A549 (cell line): ENCODE results near the gene AFMID. TPM values are rescaled to one million over a fixed set of nuclear protein-coding genes. Genes with fewer than 3 reads are reported as not detected.

Experiments used
- ATAC-seq, 2 experiments: fragments of 200-7000 bp in 1 of 2; fragments of >200 bp in 1 of 2; cut with Nextera tagmentation in 1 of 2; cut with Tn5 transposase in 1 of 2; 3 replicates each; pipeline versions ENCODE4 v1.8.0 to v1.9.1; 2018 to 2020; ENCODE audit warnings: mild to moderate bottlenecking in 1 of 2, moderate library complexity in 1 of 2
- CTCF ChIA-PET: fragments of 300-600 bp; sonication (Branson Sonifier 250); formaldehyde crosslinking; extraction: SDS; loops from one replicate; lab custom pipeline; 2021; ENCODE audit warnings: antibody characterized with exemption, inconsistent platforms; lab: Yijun Ruan, JAX
- POLR2A ChIA-PET: fragments of 350-600 bp; formaldehyde crosslinking; extraction: SDS; loops from one replicate; lab custom pipeline; 2021; ENCODE audit warnings: antibody characterized with exemption, inconsistent platforms; lab: Yijun Ruan, JAX
- DNase-seq, 2 experiments: peaks; one replicate each; pipeline versions ENCODE4 v3.0.0 to v3.0.0-alpha.2; 2011 to 2016; ENCODE audit warnings: low read depth in 1 of 2, low spot score in 1 of 2
- FAIRE-seq: peaks from 2 replicates; lab custom pipeline; 2011; peaks lifted over from hg19 to GRCh38; lab: Jason Lieb, UNC
- H3K27ac ChIP-seq, 2 experiments: fragments of >200 bp; sonication (Bioruptor Twin); formaldehyde crosslinking; 3 replicates each; pipeline ENCODE4 v1.5.1; 2016 to 2017
- H3K4me1 ChIP-seq: fragments of >200 bp; sonication (Bioruptor Twin); formaldehyde crosslinking; 3 replicates; pipeline ENCODE4 v1.6.1; 2016
- H3K4me2 ChIP-seq: fragments of >200 bp; sonication (Bioruptor Twin); formaldehyde crosslinking; 3 replicates; pipeline ENCODE4 v1.6.1; 2016
- H3K4me3 ChIP-seq: fragments of >200 bp; sonication (Bioruptor Twin); formaldehyde crosslinking; 3 replicates; pipeline ENCODE4 v1.5.1; 2016
- H3K9me3 ChIP-seq: fragments of >200 bp; sonication (Bioruptor Twin); formaldehyde crosslinking; 3 replicates; pipeline ENCODE4 v1.6.1; 2016
- BHLHE40 ChIP-seq: IDR thresholded peaks from 2 replicates; pipeline ENCODE4 v1.6.1; 2012; ENCODE audit warnings: low read depth, low read length, inconsistent platforms
- CHD4 ChIP-seq: fragments of 200-600 bp; sonication (generic); IDR thresholded peaks from 2 replicates; pipeline ENCODE4 v1.6.1; 2016; ENCODE audit warnings: antibody characterized with exemption, mild to moderate bottlenecking, borderline replicate concordance
- CTCF ChIP-seq: fragments of >200 bp; sonication (Bioruptor Twin); formaldehyde crosslinking; IDR thresholded peaks from 3 replicates; pipeline ENCODE4 v1.5.1; 2016
- EHMT2 ChIP-seq: fragments of 200-600 bp; sonication (generic); IDR thresholded peaks from 2 replicates; pipeline ENCODE4 v1.6.1; 2016; ENCODE audit warnings: antibody characterized with exemption, low read depth, mild to moderate bottlenecking, moderate library complexity
- FOSL2 ChIP-seq, 2 experiments: fragments of 450-650 bp in 1 of 2; fragments of >200 bp in 1 of 2; sonication (Bioruptor Twin) in 1 of 2; formaldehyde crosslinking; IDR thresholded peaks; 2 replicates each; pipeline versions ENCODE4 v1.5.0 to v1.6.1; 2016 to 2020; ENCODE audit warnings: mild to moderate bottlenecking in 1 of 2, moderate library complexity in 1 of 2
- GATA3 ChIP-seq: IDR thresholded peaks from 2 replicates; pipeline ENCODE4 v1.6.1; 2012; ENCODE audit warnings: borderline replicate concordance
- HOXA7 ChIP-seq: fragments of 250-450 bp; sonication (Bioruptor Pico); IDR thresholded peaks from 2 replicates; pipeline ENCODE4 v1.5.0; 2020; ENCODE audit warnings: mild to moderate bottlenecking, moderate library complexity
- HOXB5 ChIP-seq: fragments of 250-450 bp; sonication (Bioruptor Pico); IDR thresholded peaks from 2 replicates; pipeline ENCODE4 v1.5.0; 2020; ENCODE audit warnings: mild to moderate bottlenecking, moderate library complexity
- KDM5A ChIP-seq: fragments of 200-600 bp; sonication (generic); IDR thresholded peaks from 2 replicates; pipeline ENCODE4 v1.6.1; 2016; ENCODE audit warnings: antibody characterized with exemption, mild to moderate bottlenecking
- NR3C1 ChIP-seq: fragments of >200 bp; sonication (Bioruptor Twin); formaldehyde crosslinking; IDR thresholded peaks from 3 replicates; pipeline ENCODE4 v1.6.1; 2017
- POLR2A ChIP-seq: IDR thresholded peaks from 2 replicates; pipeline ENCODE4 v1.6.1; 2012; ENCODE audit warnings: mild to moderate bottlenecking, low read length
- REST ChIP-seq: fragments of 200-600 bp; sonication (generic); IDR thresholded peaks from 2 replicates; pipeline ENCODE4 v1.6.1; 2016; ENCODE audit warnings: antibody characterized with exemption, mild to moderate bottlenecking, moderate library complexity
- ZFP36 ChIP-seq: fragments of 450-650 bp; IDR thresholded peaks from 2 replicates; pipeline ENCODE4 v1.6.1; 2014; ENCODE audit warnings: borderline replicate concordance; ENCODE audit not compliant: partially characterized antibody
- WGBS: methylation state at CpG from one replicate; pipeline ENCODE4 v1.1.6; 2017; ENCODE audit errors: missing lambda C conversion rate; 5-methylcytosine and 5-hydroxymethylcytosine counted together
- polyA plus RNA-seq, 4 experiments: library from polyadenylated mRNA; depleted of rRNA in 3 of 4; stranded (reverse); fragments of >200 nt; fragmentation: RNase III in 1 of 4; extraction: RNeasy Plus Mini Kit Qiagen cat#74134 plus additional on column Dnase treatment in 1 of 4; gene quantifications; 2 replicates in 3 of 4; 3 replicates in 1 of 4; pipeline ENCODE4 v1.2.3, GENCODE V29; 2011 to 2017
- TF ChIP-seq, protein P1 (sequence below): fragments of 250-450 bp; sonication (Bioruptor Pico); IDR thresholded peaks from 2 replicates; pipeline ENCODE4 v1.5.0; 2021; ENCODE audit warnings: mild to moderate bottlenecking, moderate library complexity, borderline replicate concordance
- TF ChIP-seq, protein P2 (sequence below): fragments of >200 bp; sonication (Bioruptor Twin); formaldehyde crosslinking; IDR thresholded peaks from 2 replicates; pipeline ENCODE4 v1.6.1; 2016

The AFMID gene
- polyA plus RNA-seq, 2 of the 4 experiments (the other 2 are of a cell fraction) = 33.4 to 43.4 TPM

GRCh38 chr17:78230252-78230962 is 43.2 kb downstream of the AFMID start:
- 56% methylated on average over 13 of the region's 13 CpGs for WGBS
- Histone ChIP-seq H3K4me2 (no peak overlapping the region), H3K4me1 (no peaks in the 10 kb centered on the region; the same call in 2 of the 3 replicates), H3K4me3 (no peak overlapping the region), H3K9me3 (no peaks in the 10 kb centered on the region), H3K27ac (no peak overlapping the region)
- TF ChIP-seq HOXB5 (CRISPR knock-in tag) (no peak), EHMT2 (no peak), GATA3 (no peak), CTCF (no peak), NR3C1 (no peak), HOXA7 (CRISPR knock-in tag) (no peak), POLR2A (no peak), KDM5A (no peak), REST (no peak), FOSL2 (IDR thresholded peaks at IDR 0.05) (no peak), FOSL2 (CRISPR knock-in tag; IDR thresholded peaks at IDR 0.05) (no peak), BHLHE40 (no peak), CHD4 (no peak)
- TF ChIP-seq, protein P1, sequence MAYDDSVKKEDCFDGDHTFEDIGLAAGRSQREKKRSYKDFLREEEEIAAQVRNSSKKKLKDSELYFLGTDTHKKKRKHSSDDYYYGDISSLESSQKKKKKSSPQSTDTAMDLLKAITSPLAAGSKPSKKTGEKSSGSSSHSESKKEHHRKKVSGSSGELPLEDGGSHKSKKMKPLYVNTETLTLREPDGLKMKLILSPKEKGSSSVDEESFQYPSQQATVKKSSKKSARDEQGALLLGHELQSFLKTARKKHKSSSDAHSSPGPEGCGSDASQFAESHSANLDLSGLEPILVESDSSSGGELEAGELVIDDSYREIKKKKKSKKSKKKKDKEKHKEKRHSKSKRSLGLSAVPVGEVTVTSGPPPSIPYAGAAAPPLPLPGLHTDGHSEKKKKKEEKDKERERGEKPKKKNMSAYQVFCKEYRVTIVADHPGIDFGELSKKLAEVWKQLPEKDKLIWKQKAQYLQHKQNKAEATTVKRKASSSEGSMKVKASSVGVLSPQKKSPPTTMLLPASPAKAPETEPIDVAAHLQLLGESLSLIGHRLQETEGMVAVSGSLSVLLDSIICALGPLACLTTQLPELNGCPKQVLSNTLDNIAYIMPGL (CRISPR knock-in tag) = no peak
- TF ChIP-seq, protein P2, sequence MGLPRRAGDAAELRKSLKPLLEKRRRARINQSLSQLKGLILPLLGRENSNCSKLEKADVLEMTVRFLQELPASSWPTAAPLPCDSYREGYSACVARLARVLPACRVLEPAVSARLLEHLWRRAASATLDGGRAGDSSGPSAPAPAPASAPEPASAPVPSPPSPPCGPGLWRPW = no peak
- POLR2A ChIA-PET = no interaction called here
- ATAC-seq = no peak
- DNase-seq = no peak
- CTCF ChIA-PET = interaction anchor here (0.7 to 17.1 kb wide), 2 partner anchors 22 to 100 kb away, joined by 3 to 150 read pairs; no protein-coding TSS in a partner anchor
- no peak for FAIRE-seq

GRCh38 chr17:78230996-78231935 is 44.1 kb downstream of the AFMID start, which contains the start of gene TMEM235:
TMEM235 (plus strand) TSS chr17:78231631; CDS start chr17:78232024, 393 bp downstream.
- TF ChIP-seq ZFP36 = no peak
- H3K4me3 ChIP-seq = peak within 1 kb of the TSS; percentile 35; the same call in 2 of the 3 replicates
- no peaks in the 10 kb centered on the region; the same call in 2 of the 3 replicates for H3K4me1 ChIP-seq
- ChIA-PET CTCF (interaction anchor here (1.1 to 17.1 kb wide), 3 partner anchors 8 to 21 kb away, joined by 3 to 150 read pairs (median 10); no protein-coding TSS in a partner anchor), POLR2A (no interaction called here)
- H3K4me2 ChIP-seq = peak within 1 kb of the TSS; percentile 76
- ATAC-seq = peak; percentile 24 to 39; a peak in 4 of 6 replicates
- H3K9me3 ChIP-seq = no peaks in the 10 kb centered on the region
- H3K27ac ChIP-seq = peak within 1 kb of the TSS in 1 of 2 experiments; percentile 61; a peak in 2 of 6 replicates
- 60% methylated on average over 28 of the region's 52 CpGs for whole genome bisulfite sequencing
- no peak for FAIRE-seq
- no peak for DNase-seq
